Cardiac fibroblast (primary cell): ENCODE results near the gene BAAT.

Source experiments
- DNase-seq, 2 donors: peaks; one replicate each; pipeline versions ENCODE4 v3.0.0 to v3.0.0-alpha.2; 2010; ENCODE audit warnings: low read depth in 2 of 2
- H3K4me3 ChIP-seq, 2 donors: replicated peaks in 1 of 2; 1 replicate in 1 of 2; 2 replicates in 1 of 2; pipeline ENCODE4 v1.5.1; 2011; ENCODE audit warnings: low read depth in 2 of 2, low read length in 2 of 2, mild to moderate bottlenecking in 2 of 2, moderate library complexity in 1 of 2
- CTCF ChIP-seq: IDR thresholded peaks from one replicate; pipeline ENCODE4 v1.5.1; 2011; ENCODE audit warnings: low read depth, mild to moderate bottlenecking, low read length, inconsistent platforms

The BAAT gene

DNA sequence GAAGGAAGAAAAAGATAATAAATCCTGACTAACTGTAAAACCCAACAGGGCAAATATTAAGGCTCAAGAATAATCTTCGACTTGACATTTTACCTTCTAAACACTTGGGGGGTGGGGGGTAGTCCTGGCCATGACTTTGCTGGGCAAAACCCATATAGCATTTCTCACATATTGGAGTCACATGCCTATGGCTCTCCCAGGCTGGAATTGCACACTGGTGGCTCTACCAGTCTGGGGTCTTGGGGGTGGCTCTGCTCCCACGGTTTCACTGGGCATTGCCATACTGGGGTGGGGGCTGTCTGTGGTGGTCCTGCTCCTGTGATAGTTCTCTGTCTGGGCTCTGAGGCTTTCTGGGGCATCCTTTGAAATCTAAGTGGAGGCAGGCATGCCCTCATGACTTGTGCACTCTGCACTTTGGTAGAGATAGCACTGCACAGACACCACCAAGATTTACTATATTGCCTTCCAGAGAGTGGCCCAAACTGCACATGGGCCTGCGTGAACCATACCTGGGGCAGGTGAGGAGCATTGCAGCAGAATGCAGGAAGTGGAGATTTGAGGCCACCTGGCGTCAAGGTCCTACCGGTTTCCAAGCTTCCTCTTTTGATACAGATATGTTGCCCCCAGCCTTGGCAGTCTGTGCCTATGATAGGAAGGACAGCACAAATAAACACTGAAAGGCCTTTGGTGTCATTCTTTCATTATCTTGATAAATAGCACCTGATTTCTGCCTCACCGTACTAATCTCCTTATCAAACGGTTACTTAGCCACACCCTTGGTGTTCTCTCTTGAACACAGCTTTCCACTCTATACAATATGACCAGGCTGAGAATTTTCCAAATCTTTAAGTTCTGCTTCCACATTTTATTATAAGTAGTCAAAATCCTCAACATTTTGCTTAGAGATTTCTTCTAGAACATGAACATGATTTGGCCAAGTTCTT, 29.8 kb downstream of the BAAT start:
- no peak for TF ChIP-seq CTCF
- DNase-seq: no peak
- no peak overlapping the region for H3K4me3 ChIP-seq

GRCh38 chr9:101354143-101354764, 30.6 kb downstream of the BAAT start:
- H3K4me3 ChIP-seq: no peak overlapping the region
- no peak for TF ChIP-seq CTCF
- DNase-seq: no peak

DNA sequence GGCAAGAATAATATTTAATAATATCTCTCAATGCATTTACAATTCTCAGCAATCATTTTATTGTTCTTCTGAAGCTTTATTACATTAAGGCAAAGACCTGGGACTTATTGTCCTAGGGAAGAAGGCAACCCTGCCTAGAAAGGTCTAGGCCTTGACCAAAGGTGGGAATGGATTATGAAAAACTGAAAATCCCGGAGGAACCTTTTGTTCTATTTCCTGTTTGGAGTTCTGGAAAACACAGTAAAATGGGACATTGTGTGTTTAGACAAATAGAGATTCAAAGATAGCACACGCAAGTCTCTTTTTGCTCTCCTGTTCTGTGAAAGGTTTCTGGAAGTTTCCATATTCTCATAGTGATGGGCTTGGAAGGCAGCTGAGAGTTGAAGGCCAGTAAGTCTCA, 31.1 kb downstream of the BAAT start:
- no peak overlapping the region for H3K4me3 ChIP-seq
- TF ChIP-seq CTCF: no peak
- DNase-seq: no peak

GRCh38 chr9:101352892-101353463, 31.8 kb downstream of the BAAT start:
- H3K4me3 ChIP-seq: no peak overlapping the region
- TF ChIP-seq CTCF: no peak
- no peak for DNase-seq

DNA sequence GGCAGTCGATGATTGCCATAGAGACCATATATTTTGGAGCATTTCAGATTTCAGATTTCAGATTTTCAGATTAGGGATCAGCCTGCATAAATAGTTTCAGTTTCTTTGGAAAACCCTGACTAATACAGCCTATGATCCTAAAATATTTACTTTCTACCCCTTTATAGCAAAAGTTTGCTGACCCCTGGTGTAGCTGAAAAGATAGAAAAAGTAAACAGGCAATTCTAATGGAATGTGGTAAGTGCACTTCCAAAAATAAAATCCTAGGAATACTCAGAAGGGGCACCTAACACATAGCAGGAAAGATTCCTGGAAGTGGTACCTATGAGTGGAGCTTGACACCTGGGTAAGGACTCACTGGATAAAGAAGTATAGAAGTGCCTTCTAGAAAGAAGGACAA, 34.5 kb downstream of the BAAT start:
- DNase-seq: no peak
- no peak for TF ChIP-seq CTCF
- no peak overlapping the region for H3K4me3 ChIP-seq

GRCh38 chr9:101342595-101342994, 42.2 kb downstream of the BAAT start:
- no peak overlapping the region for H3K4me3 ChIP-seq
- no peak for TF ChIP-seq CTCF
- DNase-seq: no peak
